Upper lobe of left lung (tissue), 4 donors: Measurements from ENCODE around the gene VSTM2B.

ENCODE experiments used
- CTCF ChIP-seq, 6 experiments: fragments of 450-650 bp in 4 of 6; fragments of 200-600 bp in 2 of 6; sonication (generic) in 2 of 6; IDR thresholded peaks; one replicate each; pipeline ENCODE4 v1.5.1; 2016 to 2019; ENCODE audit warnings: antibody characterized with exemption in 6 of 6
- POLR2A ChIP-seq, 4 donors: fragments of 450-650 bp; IDR thresholded peaks; one replicate each; pipeline ENCODE4 v1.5.1; 2016 to 2017; ENCODE audit warnings: antibody characterized with exemption in 4 of 4, mild to moderate bottlenecking in 2 of 4

- TF ChIP-seq CTCF (IDR thresholded peaks at IDR 0.05): no peak
- TF ChIP-seq POLR2A (IDR thresholded peaks at IDR 0.05): no peak
Measured at GRCh38 chr19:29614046-29614445, 88.3 kb downstream of the VSTM2B start.
